ENCODE measurements around the gene MGAT2. TPM values are rescaled to one million over a fixed set of nuclear protein-coding genes. Genes with fewer than 3 reads are reported as not detected.

MGAT2 gene
- total and polyA plus RNA-seq, 9 of the 15 experiments (the other 6 are each of a cell fraction or from before 2014, with no cell fraction given) = 0.03 to 33.3 (median 24.6) TPM; not detected in 1

- POLR2A ChIA-PET = interaction anchor here (2.6 to 5.3 kb wide), 4 partner anchors 9 to 35 kb away, joined by 10 to 36 read pairs (median 18); partner anchors contain the start of genes DNAAF2, LRR1 and RPS29
- ATAC-seq (no peak), FAIRE-seq (peak; percentile 37), DNase-seq (ENCODE audit: extremely low read depth in 1 of 4, low spot score in 3 of 4) (no peak)
- H4K20me1 ChIP-seq (replicated peaks; ENCODE audit: control insufficient read depth, insufficient read depth, low read length) = peaks cover 7% of the 10 kb centered on the region
- intact Hi-C loops (cut with micrococcal nuclease) (loop anchor here (5.0 to 10.0 kb wide), 2 partner anchors 35 to 157 kb away; partner anchors contain the start of gene RPS29), in situ Hi-C loops (cut with MboI) (no loop called here)
- H3K9me1 ChIP-seq (ENCODE audit: control insufficient read depth, insufficient read depth, low read length) = peaks cover 3% of the 10 kb centered on the region
- peak overlapping the region; percentile 82 for H3K4me2 ChIP-seq (ENCODE audit: insufficient read depth, low read length)
- CTCF ChIA-PET (ENCODE audit: low intra/inter-chr PET ratio) = no interaction called here
- H2AFZ ChIP-seq (ENCODE audit: low read depth, low read length) = no peak overlapping the region
- peak overlapping the region; percentile 97 to 99 for H3K9ac ChIP-seq (ENCODE audit: insufficient read depth in 1 of 2, low read depth in 2 of 2, low read length in 2 of 2)
- BruUV-seq (replicated peaks) = TSS peak; percentile 65
- H3K36me3 ChIP-seq (ENCODE audit: control insufficient read depth, insufficient read depth, low read length) = peaks cover 56% of the 10 kb centered on the region
- H3K4me3 ChIP-seq = peak overlapping the region; percentile 89
- 0% methylated on average over 3 of the region's 3 CpGs for WGBS (ENCODE audit: insufficient coverage, low coverage, missing lambda C conversion rate)
- no peak for TF ChIP-seq TAF9B (IDR thresholded peaks at IDR 0.05; ENCODE audit: partially characterized antibody)
- TF ChIP-seq TEAD4 (IDR thresholded peaks at IDR 0.05; ENCODE audit: low read length) = peak; percentile 12; the same call in 1 of the 2 replicates
- TF ChIP-seq TEAD4 (CRISPR knock-in tag; IDR thresholded peaks at IDR 0.05; ENCODE audit: borderline replicate concordance) = no peak
- no peak for TF ChIP-seq POLR2H (tag; IDR thresholded peaks at IDR 0.05; ENCODE audit: low read depth)
- TF ChIP-seq FIP1L1 (IDR thresholded peaks at IDR 0.05; ENCODE audit: low read depth, low read length, poor library complexity, severe bottlenecking) = no peak
- H3K27me3 ChIP-seq (ENCODE audit: control insufficient read depth in 2 of 2, insufficient read depth in 2 of 2, low read length in 2 of 2) = no peaks in the 10 kb centered on the region
- H3K9me3 ChIP-seq (replicated peaks; ENCODE audit: control insufficient read depth, insufficient read depth, low read depth, low read length) = no peaks in the 10 kb centered on the region
- no peak overlapping the region; the same call in 2 of the 3 replicates for H3K27ac ChIP-seq (ENCODE audit: extremely low read depth, low read depth, low read length)
- H3K79me2 ChIP-seq (ENCODE audit: control insufficient read depth, insufficient read depth, low read length) = peaks cover 89% of the 10 kb centered on the region
- H3K4me1 ChIP-seq (replicated peaks in 1 of 2; ENCODE audit: control insufficient read depth in 2 of 2, insufficient read depth in 2 of 2, low read length in 2 of 2) = peaks cover 4 to 10% of the 10 kb centered on the region in 2 experiments; a peak in 4 of 5 replicates
These were observed 1.5 kb downstream of the MGAT2 start for GRCh38 chr14:49622022-49622607.

Data from K562 (cell line).